NCI-H510A treated with DMSO at 0.1 percent for 48 hours (cell line): ENCODE measurements around the gene B3GLCT.
"Not testable (repeated sequence)": the region's sequence is repeated elsewhere in the genome, so short reads cannot be mapped to it uniquely, and the experiment has no call there.

Experiments used
- DNase-seq: peaks from one replicate; lab custom pipeline; 2025; lab: John Stamatoyannopoulos, UW

The B3GLCT gene

GRCh38 chr13:31184451-31184850 lies 15.3 kb upstream of the B3GLCT start:
- no peak for DNase-seq

GRCh38 chr13:31184981-31185645 lies 14.7 kb upstream of the B3GLCT start:
- no peak for DNase-seq

GRCh38 chr13:31191748-31192147 lies 8.0 kb upstream of the B3GLCT start:
- no peak for DNase-seq

GRCh38 chr13:31192306-31192705 lies 7.5 kb upstream of the B3GLCT start:
- DNase-seq: no peak

GRCh38 chr13:31195616-31196015 lies 4.2 kb upstream of the B3GLCT start:
- no peak for DNase-seq

- no peak for DNase-seq
Observed at GRCh38 chr13:31196992-31197391, 2.8 kb upstream of the B3GLCT start.

- no peak for DNase-seq
Observed at GRCh38 chr13:31198519-31198918, 1.3 kb upstream of the B3GLCT start.

- no peak for DNase-seq
Observed at GRCh38 chr13:31199527-31199848, 287 bp upstream of the B3GLCT start.

- DNase-seq: no peak
Observed at GRCh38 chr13:31200637-31200971, 829 bp downstream of the B3GLCT start.

- DNase-seq: no peak
Observed at GRCh38 chr13:31201341-31202031, 1.7 kb downstream of the B3GLCT start.

- DNase-seq: no peak
Observed at GRCh38 chr13:31204592-31204991, 4.8 kb downstream of the B3GLCT start.

- DNase-seq: no peak
Observed at GRCh38 chr13:31207661-31208552, 8.1 kb downstream of the B3GLCT start.

GRCh38 chr13:31208559-31209122 lies 8.9 kb downstream of the B3GLCT start:
- no peak for DNase-seq

GRCh38 chr13:31209172-31209840 lies 9.5 kb downstream of the B3GLCT start:
- DNase-seq: peak; percentile 35

GRCh38 chr13:31209841-31210210 lies 10.1 kb downstream of the B3GLCT start:
- no peak for DNase-seq

- DNase-seq: no peak
Observed at GRCh38 chr13:31213651-31214289, 14.0 kb downstream of the B3GLCT start.

GRCh38 chr13:31214435-31214834 lies 14.7 kb downstream of the B3GLCT start:
- DNase-seq: no peak

GRCh38 chr13:31216916-31217315 lies 17.1 kb downstream of the B3GLCT start:
- DNase-seq: not testable (repeated sequence)

GRCh38 chr13:31219909-31220598 lies 20.3 kb downstream of the B3GLCT start:
- DNase-seq: no peak

GRCh38 chr13:31221057-31221456 lies 21.3 kb downstream of the B3GLCT start:
- no peak for DNase-seq

GRCh38 chr13:31223215-31223614 lies 23.4 kb downstream of the B3GLCT start:
- DNase-seq: no peak
